Skin epidermis (tissue), 12 donors: ENCODE measurements around the gene PRUNE1.

Source experiments
- H3K27ac ChIP-seq, 21 experiments: fragments of 200-600 bp; sonication (generic) in 11 of 21; one replicate each; pipeline ENCODE4 v1.5.0; 2020; ENCODE audit warnings: mild to moderate bottlenecking in 3 of 21, inconsistent platforms in 2 of 21, moderate library complexity in 2 of 21
- H3K4me3 ChIP-seq, 7 experiments: fragments of 200-600 bp; sonication (generic) in 2 of 7; one replicate each; pipeline ENCODE4 v1.5.0; 2020; ENCODE audit warnings: inconsistent platforms in 2 of 7, mild to moderate bottlenecking in 2 of 7, moderate library complexity in 1 of 7

The PRUNE1 gene

GRCh38 chr1:150974580-150975478 lies 33.4 kb upstream of the PRUNE1 start, which contains the start of gene CERS2:
Gene CERS2, minus strand, starts transcription at chr1:150974835. Its CDS starts 5,745 bp downstream, at chr1:150969090.
- Histone ChIP-seq H3K27ac (peak within 1 kb of the TSS; percentile 86 to 99 (median 92)), H3K4me3 (peak within 1 kb of the TSS; percentile 52 to 89 (median 79))

GRCh38 chr1:150976401-150976821 lies 31.8 kb upstream of the PRUNE1 start:
- peak overlapping the region in 14 of 21 experiments; percentile 3 to 83 (median 56) for H3K27ac ChIP-seq
- H3K4me3 ChIP-seq: no peak overlapping the region

- Histone ChIP-seq H3K4me3 (peak overlapping the region in 1 of 7 experiments; percentile 1), H3K27ac (peak overlapping the region in 20 of 21 experiments; percentile 1 to 83 (median 62))
These were observed 31.2 kb upstream of the PRUNE1 start for GRCh38 chr1:150976879-150977694.

- Histone ChIP-seq H3K4me3 (peak overlapping the region in 1 of 7 experiments; percentile 6), H3K27ac (peak overlapping the region in 17 of 21 experiments; percentile 2 to 83 (median 50))
These were observed 28.9 kb upstream of the PRUNE1 start for GRCh38 chr1:150979092-150980056.

GRCh38 chr1:150981177-150981804 lies 27.0 kb upstream of the PRUNE1 start:
- H3K27ac ChIP-seq: peak overlapping the region in 1 of 21 experiments; percentile 33
- H3K4me3 ChIP-seq: no peak overlapping the region

- Histone ChIP-seq H3K27ac (peak within 1 kb of the TSS in 2 of 21 experiments; percentile 9 to 33), H3K4me3 (no peak within 1 kb of the TSS)
These were observed 26.2 kb upstream of the PRUNE1 start, which contains the start of gene ANXA9 for GRCh38 chr1:150981805-150982712. Gene ANXA9, plus strand, starts transcription at chr1:150982292. Its CDS starts 814 bp downstream, at chr1:150983106.

- Histone ChIP-seq H3K27ac (no peak overlapping the region), H3K4me3 (no peak overlapping the region)
These were observed 22.9 kb upstream of the PRUNE1 start for GRCh38 chr1:150985179-150985825.

- no peak overlapping the region for H3K4me3 ChIP-seq
- H3K27ac ChIP-seq: no peak overlapping the region
These were observed 20.3 kb upstream of the PRUNE1 start for GRCh38 chr1:150987924-150988323.

- no peak overlapping the region for H3K4me3 ChIP-seq
- H3K27ac ChIP-seq: no peak overlapping the region
These were observed 15.6 kb upstream of the PRUNE1 start for GRCh38 chr1:150992626-150993025.

GRCh38 chr1:150994248-150994647 lies 14.0 kb upstream of the PRUNE1 start:
- Histone ChIP-seq H3K27ac (peak overlapping the region in 1 of 21 experiments; percentile 4), H3K4me3 (no peak overlapping the region)

- Histone ChIP-seq H3K4me3 (no peak overlapping the region), H3K27ac (peak overlapping the region in 8 of 21 experiments; percentile 0 to 53 (median 34))
These were observed 12.8 kb upstream of the PRUNE1 start for GRCh38 chr1:150995460-150995859.

- H3K4me3 ChIP-seq: no peak overlapping the region
- H3K27ac ChIP-seq: peak overlapping the region in 7 of 21 experiments; percentile 0 to 53 (median 29)
These were observed 12.4 kb upstream of the PRUNE1 start for GRCh38 chr1:150995896-150996295.

GRCh38 chr1:150997126-150997872 lies 10.9 kb upstream of the PRUNE1 start:
- no peak overlapping the region for H3K4me3 ChIP-seq
- H3K27ac ChIP-seq: no peak overlapping the region

GRCh38 chr1:150997949-150998348 lies 10.3 kb upstream of the PRUNE1 start:
- H3K27ac ChIP-seq: no peak overlapping the region
- H3K4me3 ChIP-seq: no peak overlapping the region

GRCh38 chr1:150999051-150999674 lies 9.1 kb upstream of the PRUNE1 start:
- Histone ChIP-seq H3K4me3 (no peak overlapping the region), H3K27ac (peak overlapping the region in 1 of 21 experiments; percentile 13)

GRCh38 chr1:150999926-151000325 lies 8.3 kb upstream of the PRUNE1 start:
- Histone ChIP-seq H3K27ac (no peak overlapping the region), H3K4me3 (no peak overlapping the region)
